ENCODE data around the gene CORT. TPM values are rescaled to one million over a fixed set of nuclear protein-coding genes. Genes with fewer than 3 reads are reported as not detected.

CORT gene
- total RNA-seq, 2 experiments from 2014 or later: 0.66 TPM; not detected in 1

- Histone ChIP-seq H3K9me2 (ENCODE audit: insufficient read depth, low read length) (no peaks in the 10 kb centered on the region), H2AFZ (ENCODE audit: low read length) (no peak overlapping the region), H4K20me1 (ENCODE audit: insufficient read depth, low read length) (peaks cover 4% of the 10 kb centered on the region; the same call in 1 of the 2 replicates), H3K36me3 (ENCODE audit: insufficient read depth, low read length) (peaks cover 12% of the 10 kb centered on the region), H3K9me3 (ENCODE audit: low read length) (no peaks in the 10 kb centered on the region), H3K4me3 (ENCODE audit: low read depth, low read length, poor library complexity, severe bottlenecking) (no peak overlapping the region), H3K4me1 (ENCODE audit: insufficient read depth, low read length, poor library complexity, severe bottlenecking) (peaks cover 2% of the 10 kb centered on the region), H3K27ac (ENCODE audit: low read depth, low read length, poor library complexity, severe bottlenecking) (no peak overlapping the region), H3K79me2 (ENCODE audit: insufficient read depth, low read depth, low read length) (peaks cover 22% of the 10 kb centered on the region; the same call in 1 of the 2 replicates), H3K4me2 (ENCODE audit: low read length) (no peak overlapping the region)
- ChIA-PET CTCF (ENCODE audit: unreplicated experiment) (no interaction called here), POLR2A (interaction anchor here (0.6 kb wide), 1 partner anchor 75 kb away, joined by 4 read pairs; no protein-coding TSS in a partner anchor)
- TF ChIP-seq EZH2phosphoT487 (IDR thresholded peaks at IDR 0.05; ENCODE audit: borderline replicate concordance, low read depth, low read length): no peak
- TF ChIP-seq, protein P1, sequence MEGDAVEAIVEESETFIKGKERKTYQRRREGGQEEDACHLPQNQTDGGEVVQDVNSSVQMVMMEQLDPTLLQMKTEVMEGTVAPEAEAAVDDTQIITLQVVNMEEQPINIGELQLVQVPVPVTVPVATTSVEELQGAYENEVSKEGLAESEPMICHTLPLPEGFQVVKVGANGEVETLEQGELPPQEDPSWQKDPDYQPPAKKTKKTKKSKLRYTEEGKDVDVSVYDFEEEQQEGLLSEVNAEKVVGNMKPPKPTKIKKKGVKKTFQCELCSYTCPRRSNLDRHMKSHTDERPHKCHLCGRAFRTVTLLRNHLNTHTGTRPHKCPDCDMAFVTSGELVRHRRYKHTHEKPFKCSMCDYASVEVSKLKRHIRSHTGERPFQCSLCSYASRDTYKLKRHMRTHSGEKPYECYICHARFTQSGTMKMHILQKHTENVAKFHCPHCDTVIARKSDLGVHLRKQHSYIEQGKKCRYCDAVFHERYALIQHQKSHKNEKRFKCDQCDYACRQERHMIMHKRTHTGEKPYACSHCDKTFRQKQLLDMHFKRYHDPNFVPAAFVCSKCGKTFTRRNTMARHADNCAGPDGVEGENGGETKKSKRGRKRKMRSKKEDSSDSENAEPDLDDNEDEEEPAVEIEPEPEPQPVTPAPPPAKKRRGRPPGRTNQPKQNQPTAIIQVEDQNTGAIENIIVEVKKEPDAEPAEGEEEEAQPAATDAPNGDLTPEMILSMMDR (conservative IDR thresholded peaks at IDR 0.05; ENCODE audit: low read length): no peak
- intact Hi-C loops (cut with micrococcal nuclease; ENCODE audit: unreplicated experiment): no loop called here
- DNase-seq (ENCODE audit: low spot score): no peak
- BruUV-seq (replicated peaks): no TSS peak
Observed at GRCh38 chr1:10489291-10490055, 39.6 kb downstream of the CORT start.

GRCh38 chr1:10490286-10490970 lies 40.6 kb downstream of the CORT start:
- Histone ChIP-seq H3K4me2 (ENCODE audit: low read length) (no peak overlapping the region), H3K36me3 (ENCODE audit: insufficient read depth, low read length) (peaks cover 8% of the 10 kb centered on the region), H3K9me3 (ENCODE audit: low read length) (no peaks in the 10 kb centered on the region), H2AFZ (ENCODE audit: low read length) (no peak overlapping the region), H4K20me1 (ENCODE audit: insufficient read depth, low read length) (peaks cover 7% of the 10 kb centered on the region), H3K4me3 (ENCODE audit: low read depth, low read length, poor library complexity, severe bottlenecking) (no peak overlapping the region), H3K27ac (ENCODE audit: low read depth, low read length, poor library complexity, severe bottlenecking) (no peak overlapping the region), H3K9me2 (ENCODE audit: insufficient read depth, low read length) (no peaks in the 10 kb centered on the region), H3K79me2 (ENCODE audit: insufficient read depth, low read depth, low read length) (peaks cover 13% of the 10 kb centered on the region; the same call in 1 of the 2 replicates), H3K4me1 (ENCODE audit: insufficient read depth, low read length, poor library complexity, severe bottlenecking) (peaks cover 12% of the 10 kb centered on the region)
- DNase-seq (ENCODE audit: low spot score): no peak
- CTCF ChIA-PET (ENCODE audit: unreplicated experiment): interaction anchor here (0.6 to 0.8 kb wide), 2 partner anchors 34 to 63 kb away, joined by 3 to 5 read pairs; no protein-coding TSS in a partner anchor
- TF ChIP-seq EZH2phosphoT487 (IDR thresholded peaks at IDR 0.05; ENCODE audit: borderline replicate concordance, low read depth, low read length): no peak
- TF ChIP-seq, protein P1 (conservative IDR thresholded peaks at IDR 0.05; ENCODE audit: low read length): no peak
- POLR2A ChIA-PET: interaction anchor here (0.6 to 1.6 kb wide), 5 partner anchors 13 to 523 kb away, joined by 3 to 5 read pairs (median 4); no protein-coding TSS in a partner anchor
- intact Hi-C loops (cut with micrococcal nuclease; ENCODE audit: unreplicated experiment): no loop called here
- no TSS peak for BruUV-seq (replicated peaks)

Measured in OCI-LY7 (cell line).